NOMO-1 (cell line): ENCODE results near the gene VCPKMT.
A peak's percentile ranks its signal among the peaks of the same experiment; 100 is the strongest.
"Not testable (repeated sequence)": the region's sequence is repeated elsewhere in the genome, so short reads cannot be mapped to it uniquely, and the experiment has no call there.

ENCODE experiments used
- DNase-seq, 2 experiments: peaks; one replicate each; lab custom pipeline; 2025; ENCODE audit not compliant: unreplicated experiment in 2 of 2; lab: John Stamatoyannopoulos, UW

The VCPKMT gene

DNA sequence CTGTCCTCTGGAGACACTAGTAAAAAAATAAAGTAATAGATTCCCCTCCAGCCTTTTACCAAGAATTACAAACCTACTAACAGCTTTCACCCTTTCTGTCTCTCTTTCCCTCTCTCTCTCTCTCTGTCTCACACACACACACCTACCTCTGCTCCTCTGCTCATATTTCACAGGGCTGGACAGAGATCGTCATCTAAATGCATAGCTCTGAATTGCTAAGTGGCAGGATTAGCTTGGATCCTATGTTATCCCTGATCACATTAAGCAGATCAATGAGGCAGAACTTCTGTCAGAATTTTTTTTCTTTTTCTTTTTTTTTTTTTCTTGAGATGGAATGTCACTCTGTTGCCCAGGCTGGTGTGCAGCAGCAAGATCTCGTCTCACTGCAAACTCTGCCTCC lies 22.9 kb downstream of the VCPKMT start:
- no peak for DNase-seq

DNA sequence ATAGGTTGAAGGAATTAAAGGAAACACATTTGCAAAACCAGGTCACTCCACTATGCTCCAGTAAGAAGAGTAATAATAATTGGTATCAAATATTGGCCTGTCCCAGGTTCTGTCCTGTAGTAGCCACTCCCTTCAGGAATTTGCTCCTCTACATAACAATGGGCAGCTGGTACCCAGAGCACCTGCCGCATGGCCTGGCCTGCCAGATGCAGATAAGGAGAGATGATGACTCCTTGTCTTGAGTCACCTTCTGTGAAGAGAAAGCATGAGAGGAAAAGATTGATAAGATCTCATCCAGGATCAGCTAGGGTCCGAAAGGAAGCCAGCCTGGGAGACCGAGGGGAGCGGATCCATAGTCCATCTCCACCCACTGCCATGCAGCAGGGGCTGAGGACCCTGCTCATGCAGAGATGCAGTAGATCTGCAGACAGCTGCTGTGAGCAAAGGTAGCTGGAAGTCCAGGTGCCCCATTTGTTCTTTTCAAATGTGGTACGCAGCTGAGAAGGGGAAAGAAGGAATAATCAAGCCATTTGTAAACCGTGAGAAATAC lies 24.3 kb downstream of the VCPKMT start:
- no peak for DNase-seq

DNA sequence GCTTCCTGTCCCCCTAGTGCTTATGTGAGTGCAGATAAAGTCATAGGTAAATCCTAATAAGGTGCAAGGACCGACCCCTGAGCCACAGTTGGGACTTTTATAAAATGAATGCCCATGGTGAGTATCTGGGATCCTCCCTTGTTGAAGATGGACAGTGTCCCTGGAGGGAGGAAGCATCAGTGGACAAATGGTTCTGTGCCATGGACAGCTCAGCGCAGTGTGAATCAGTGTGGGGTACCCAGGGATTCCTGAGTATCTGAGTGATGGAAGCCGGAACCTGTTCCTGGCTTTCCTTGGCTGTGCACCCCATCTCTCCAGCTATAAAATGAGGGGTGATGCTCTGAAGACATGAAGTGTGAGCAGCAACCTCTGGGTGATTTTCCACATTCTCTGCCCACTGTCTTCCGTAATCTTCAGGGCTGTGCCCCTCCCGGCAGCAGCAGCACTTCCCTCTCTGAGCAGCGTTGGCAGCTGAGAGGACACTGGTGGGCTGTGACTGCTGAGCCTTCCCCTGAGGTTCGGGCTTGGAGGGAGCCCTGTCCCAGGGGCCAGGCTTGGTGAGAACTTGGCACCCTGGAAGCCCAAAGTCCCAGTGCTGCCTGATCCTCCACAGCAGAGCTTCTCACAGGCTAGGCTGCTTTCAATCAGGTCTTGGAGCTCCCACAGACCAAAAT lies 25.0 kb downstream of the VCPKMT start:
- no peak for DNase-seq

DNA sequence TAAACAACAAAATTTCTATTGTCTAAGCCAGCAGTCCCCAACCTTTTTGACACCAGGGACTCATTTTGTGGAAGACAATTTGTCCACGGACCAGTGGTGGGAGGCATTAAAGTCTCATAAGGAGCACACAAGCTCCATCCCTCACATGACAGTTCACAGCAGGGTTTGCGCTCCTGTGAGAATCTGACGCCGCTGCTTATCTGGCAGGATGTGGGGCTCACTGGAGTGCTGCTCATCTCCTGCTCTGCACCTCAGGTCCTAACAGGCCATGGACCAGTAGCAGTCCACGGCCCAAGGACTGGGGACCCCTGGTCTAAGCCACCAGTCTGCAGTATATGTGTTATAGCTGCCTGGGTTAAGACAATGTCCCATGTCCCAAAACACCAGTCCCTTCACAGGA lies 27.2 kb downstream of the VCPKMT start:
- DNase-seq: no peak

DNA sequence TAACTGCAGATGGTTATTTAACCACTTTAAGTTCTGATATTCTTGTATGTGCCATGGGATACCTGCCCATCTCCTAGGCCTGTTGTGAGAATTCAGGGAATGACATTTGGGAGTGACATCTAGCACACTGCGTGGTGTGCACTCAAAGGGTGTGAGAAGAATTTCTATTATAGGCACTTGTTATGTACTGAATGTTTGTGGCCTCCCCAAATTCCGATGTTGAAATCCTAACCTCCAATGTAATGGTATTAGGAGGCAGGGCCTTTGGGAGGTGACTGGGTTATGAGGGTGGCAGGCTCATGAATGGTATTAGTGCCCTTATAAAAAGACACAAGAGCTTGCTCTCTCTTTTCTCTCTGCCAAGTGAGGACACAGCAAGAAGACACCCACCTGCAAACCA lies 27.6 kb downstream of the VCPKMT start:
- no peak for DNase-seq

DNA sequence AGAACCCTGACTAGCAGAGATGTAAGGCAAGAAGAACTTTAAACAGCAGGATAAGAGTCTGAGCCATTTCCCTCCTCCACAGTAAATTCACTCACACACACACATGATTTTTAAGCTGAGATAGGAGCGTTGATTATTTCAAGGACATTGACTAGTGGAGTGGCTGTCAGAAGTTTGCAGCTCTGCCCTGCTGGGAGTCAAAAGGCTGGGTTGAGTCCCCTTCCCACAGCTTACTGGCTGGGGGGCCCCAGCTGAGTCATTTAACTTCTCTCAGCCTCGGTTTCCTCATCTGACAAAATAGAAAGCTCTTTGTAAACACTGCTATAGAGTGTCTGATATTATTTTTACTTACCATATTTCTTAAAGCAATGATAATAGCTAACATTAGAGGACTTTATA lies 28.3 kb downstream of the VCPKMT start:
- DNase-seq: no peak

DNA sequence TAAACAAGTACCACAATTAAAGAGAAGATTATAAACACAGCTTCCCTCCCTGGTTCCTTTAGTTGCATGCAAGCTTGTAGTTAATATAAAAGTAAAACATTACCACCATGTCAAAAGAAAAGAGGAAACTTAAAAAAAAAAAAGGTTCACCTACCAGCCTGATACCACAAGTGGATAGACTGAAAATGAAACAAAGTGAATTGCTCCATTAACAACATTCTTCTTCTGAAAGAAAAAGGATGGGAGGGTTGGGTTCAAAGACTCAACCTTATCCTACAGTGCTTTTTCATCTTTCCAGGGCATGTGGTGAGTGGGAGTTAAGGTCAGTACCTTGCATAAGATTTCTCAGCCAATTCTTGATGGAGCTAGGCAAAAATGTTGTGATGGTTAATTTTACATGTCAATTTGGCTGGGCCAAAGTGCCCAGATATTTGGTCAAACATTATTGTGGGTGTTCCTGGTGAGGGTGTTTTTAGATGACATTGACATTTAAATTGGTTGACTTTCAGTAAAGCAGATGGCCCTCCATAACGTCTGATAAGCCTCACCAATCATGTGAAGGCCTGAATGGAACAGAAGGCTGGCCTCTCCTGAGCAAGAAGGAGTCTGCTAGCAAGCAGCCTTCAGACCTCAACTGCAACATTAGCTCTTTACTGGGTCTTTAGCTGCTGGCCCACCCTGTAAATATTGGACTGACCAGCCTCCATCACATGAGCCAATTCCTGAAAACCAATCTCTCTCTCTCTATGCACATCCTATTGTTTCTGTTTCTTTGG lies 28.8 kb downstream of the VCPKMT start:
- DNase-seq: peak in 1 of 2 experiments; percentile 50

DNA sequence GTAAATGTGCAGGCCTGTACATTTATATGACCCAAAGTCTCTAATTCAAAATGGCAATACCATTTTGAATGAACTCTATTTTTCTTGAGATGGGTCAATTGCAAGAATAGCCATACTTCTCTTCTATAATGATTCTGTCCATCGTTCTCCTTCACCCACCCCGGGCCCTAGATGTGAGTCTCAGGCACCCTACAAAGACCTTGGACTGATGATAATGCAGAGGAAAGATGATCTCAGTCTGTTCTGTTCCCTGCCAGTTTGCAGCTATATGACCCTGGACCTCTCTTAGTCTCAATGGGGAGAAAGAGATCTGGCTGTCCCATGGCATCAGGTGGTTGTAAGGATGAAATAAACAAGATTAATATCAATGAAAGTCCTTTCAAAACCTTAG lies 30.1 kb downstream of the VCPKMT start:
- DNase-seq: no peak

DNA sequence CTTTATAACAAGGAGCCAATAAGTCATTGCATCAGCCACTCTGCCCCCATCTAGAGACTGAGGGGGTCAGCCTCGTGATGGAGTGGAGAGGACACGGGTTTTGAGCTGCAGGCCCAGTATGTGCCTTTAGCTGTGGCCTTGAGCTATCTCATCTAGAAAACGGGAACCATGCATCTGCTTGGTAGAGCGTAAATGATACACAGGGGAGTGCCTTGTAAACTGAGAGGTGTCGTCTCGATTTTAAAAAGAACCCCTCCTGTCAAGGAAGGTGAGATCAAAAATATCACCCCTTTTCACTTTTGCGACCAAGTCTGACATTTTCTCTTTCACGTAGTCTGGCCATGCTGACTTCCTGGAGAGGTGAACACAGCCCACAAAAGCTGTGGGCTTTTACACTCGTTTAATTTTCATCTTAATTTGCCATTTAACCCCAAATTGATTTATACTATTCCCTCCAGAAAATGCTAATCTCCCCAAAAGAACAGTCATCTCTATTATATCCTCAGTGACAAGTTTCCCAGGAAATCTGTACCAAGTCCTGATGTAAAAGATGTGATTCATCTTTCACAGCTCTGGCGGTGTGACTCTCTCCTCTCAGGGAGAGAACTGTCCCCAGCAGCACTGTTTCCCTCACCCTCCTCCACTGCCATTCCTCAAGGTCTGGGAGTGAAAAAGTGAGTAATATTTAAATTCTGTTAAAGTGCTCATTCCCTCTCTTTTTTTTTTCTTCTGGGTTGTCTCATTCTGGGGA lies 30.6 kb downstream of the VCPKMT start:
- DNase-seq: no peak

DNA sequence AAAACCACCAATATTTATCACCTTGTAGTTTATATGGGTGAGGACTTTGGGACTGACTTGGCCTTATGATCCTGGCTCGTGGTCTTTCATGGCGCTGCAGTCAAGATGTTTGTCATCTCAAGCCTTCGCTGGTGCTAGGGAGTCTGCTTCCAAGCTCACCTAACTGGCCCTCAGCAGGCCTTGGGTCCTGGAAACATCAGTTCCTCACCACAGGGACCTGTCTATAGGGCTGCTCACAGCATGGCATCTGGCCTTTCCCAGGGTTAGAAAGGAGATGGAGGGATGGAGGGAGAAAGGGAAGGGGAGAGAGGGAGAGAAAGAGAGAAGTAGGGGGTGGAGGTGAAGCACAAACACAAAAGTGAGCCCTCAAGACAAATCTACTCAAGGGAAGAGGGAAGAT lies 31.7 kb downstream of the VCPKMT start:
- DNase-seq: no peak

DNA sequence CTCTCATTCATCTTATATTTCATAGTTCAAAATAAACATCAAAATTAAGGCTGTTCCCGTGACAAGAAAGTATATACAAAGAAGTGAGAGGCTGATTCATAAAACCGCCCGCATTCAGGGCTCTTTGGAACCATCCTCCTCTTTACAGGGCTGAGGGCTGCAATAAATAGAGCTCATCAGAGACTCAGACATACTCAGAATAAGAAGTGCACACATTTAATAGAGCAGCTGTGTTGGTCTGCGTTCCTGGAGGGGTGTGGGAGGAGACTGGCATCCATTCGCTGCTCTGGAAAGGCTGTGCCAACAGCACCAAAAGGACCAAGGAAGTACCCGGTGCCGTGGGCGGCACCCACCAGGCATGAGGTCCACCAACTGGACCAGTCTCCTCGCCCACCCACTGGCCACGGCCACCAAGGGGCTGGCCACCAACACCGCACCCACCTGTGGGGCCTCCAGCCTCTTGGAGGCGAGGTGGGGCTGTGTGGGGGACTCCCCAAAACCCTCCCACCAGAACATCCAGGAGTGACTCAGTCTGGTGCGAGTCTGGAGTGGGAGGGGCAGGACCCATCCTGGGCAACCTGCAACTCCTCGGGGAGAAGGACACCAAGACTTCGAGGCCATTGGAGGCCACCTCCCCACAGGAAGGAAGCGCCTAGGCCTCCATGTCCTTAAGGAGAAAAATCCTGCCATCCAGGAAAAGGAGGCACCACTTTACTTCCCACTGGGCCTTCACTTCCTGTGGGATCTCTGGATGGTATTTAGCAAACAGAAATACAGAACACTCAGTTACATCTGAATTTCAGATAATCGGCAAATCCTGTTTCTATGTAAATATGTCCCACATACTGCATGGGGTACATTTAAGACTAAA lies 32.7 kb downstream of the VCPKMT start:
- no peak for DNase-seq

DNA sequence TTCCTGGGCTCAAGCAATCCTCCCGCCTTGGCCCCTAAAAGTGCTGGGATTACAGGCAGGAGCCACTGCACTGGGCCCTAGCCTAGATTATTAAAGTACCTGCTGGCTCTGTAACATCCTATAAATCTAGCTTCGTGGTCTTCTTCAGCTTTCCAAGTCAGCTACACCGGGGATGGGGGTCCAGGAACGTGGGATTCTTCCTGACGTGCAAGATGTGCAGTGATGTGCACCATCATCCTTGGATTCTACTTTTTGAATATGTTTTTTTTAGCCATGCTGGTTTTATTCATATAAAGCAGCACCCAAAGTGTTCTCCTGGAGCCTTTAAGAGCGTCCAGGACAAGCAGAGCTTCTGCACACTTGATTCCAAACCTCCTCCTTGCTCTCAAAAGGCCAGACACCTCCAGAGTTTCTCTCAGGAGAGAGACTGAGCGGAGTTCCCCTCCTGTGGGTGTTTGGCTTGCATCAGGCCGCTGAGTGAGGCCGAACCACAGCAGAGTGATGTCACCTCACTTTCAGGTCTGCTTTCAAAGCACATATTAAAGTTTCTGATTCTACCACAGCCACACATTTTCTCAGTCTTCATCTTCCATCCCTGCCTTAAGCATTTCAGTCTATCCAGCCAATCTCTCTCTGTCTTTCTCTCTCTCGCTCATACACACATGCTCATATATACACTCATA lies 33.4 kb downstream of the VCPKMT start:
- DNase-seq: peak; percentile 72 to 83

DNA sequence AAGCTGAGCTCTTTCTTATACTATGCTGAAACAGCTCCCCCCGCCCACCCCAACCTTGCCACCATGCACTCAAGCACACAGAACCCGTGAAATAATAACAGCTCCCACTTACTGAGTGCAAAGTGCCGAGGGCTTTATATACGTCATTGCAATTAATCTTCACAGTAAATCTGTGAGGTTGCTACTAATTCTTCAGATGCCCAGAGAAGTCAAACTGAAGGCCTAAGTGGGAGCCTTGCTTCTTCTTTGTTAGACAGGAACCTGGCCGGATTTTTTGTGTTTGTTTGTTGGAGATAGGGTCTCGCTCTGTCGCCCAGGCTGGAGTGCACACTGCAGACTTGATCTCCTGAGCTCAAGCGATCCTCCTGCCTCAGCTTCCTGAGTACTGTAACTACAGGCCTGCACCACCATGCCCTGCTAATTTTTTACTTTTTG lies 34.0 kb downstream of the VCPKMT start:
- no peak for DNase-seq

DNA sequence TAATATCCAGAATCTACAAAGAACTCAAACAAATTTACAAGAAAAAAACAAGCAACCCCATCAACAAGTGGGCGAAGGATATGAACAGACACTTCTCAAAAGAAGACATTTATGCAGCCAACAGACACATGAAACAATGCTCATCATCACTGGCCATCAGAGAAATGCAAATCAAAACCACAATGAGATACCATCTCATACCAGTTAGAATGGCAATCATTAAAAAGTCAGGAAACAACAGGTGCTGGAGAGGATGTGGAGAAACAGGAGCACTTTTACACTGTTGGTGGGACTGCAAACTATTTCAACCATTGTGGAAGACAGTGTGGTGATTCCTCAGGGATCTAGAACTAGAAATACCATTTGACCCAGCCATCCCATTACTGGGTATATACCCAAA lies 37.3 kb downstream of the VCPKMT start:
- DNase-seq: not testable (repeated sequence)

DNA sequence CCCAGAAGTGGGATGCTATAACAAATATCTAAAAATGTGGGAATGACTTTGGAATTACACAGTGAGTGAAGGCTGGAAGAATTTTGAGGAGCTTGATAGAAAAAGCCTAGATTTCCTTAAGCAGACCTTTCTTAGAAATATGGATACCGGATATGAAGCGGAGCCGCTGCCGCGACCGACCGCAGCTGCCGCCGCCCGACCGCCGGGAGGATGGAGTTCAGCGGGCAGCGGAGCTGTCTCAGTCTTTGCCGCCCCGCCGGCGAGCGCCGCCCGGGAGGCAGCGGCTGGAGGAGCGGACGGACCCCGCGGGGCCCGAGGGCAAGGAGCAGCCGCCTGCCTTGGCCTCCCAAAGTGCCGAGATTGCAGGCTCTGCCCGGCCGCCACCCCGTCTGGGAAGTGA lies 42.7 kb downstream of the VCPKMT start:
- not testable (repeated sequence) for DNase-seq

DNA sequence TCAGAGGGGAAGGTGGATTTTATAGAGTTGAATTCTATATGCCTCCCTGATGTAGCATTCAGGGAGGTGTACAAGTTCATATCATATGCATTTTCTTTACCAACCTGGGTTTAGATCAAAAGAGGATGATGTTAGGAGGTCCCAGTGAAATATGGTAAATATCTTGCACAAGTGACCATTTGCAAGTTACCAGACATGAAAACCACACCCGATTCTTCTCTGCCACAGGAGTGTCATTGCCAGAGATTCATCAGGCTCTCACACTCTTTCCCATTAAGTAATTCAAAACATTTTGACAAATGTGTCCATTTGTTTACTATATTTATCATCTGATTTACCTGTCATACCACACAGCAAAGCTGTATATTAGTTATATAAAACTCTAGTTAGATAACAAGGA lies 44.0 kb downstream of the VCPKMT start:
- DNase-seq: no peak

DNA sequence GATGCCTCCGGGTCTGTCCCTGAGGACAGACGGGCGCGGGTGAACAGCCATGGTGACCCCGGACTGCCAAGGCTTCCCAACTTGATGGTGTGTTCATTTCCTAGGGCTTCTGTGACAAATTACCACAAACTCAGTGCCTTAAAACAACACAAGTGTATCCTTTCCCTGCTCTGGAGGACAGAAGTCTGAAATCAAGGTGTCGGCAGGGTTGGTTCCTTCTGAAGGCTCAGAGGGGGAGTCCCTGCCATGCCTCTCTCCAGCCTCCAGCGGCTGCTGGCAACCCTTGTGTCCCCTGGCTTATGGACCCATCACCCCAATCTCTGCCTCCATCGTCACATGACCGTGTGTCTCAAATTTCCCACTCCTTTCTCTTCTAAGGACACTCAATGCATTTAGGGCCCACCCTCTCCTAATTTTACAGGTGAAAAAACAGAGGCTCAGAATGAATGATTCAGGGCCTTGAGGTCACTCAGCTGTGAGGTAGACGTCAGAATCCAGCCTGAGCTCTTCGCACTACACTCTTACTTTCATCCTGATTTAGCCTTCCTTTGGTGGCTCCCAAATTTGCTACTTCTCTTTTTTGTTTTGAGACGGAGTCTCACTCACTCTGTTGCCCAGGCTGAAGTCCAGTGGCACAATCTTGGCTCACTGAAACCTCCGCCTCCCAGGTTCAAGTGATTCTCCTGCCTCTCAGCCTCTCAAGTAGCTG lies 45.4 kb downstream of the VCPKMT start:
- no peak for DNase-seq

DNA sequence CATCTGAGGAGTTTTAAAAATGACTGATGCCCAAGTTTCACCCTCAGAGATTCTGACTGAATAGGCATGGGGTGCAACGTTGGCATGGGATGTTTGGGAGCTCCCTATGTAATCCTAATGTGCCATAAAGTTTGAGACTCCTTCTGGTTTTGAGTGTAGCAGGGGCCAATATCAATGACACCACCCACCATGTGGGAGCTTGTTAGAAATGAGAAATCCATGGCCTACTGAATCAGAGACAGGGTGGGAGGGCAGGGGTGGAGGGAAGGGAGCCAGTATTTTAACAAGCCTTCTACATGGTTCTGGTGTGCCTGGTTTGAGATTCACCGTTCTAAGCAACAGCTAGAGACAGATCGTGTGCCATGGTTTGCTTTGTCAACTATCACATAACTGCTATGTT lies 46.1 kb downstream of the VCPKMT start:
- DNase-seq: no peak

DNA sequence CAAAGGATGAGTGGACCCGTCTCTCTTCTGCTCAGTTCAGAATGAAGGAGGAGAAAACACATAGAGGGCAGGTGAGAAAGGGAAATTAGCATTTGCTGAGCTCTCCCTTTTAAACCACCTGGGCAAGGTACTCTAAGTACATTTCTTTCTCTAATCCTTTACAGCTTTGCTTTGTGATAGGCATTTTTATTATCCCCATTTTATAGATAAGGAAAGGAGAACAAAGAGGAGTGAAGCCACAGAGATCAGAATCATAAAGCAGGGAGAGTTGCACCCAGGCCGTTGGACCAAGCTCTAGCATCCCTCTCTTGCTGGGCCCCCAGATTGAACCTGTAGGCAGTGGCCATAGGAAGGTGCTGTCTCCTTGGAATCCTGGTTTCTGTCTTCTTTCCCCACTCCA lies 47.0 kb downstream of the VCPKMT start:
- DNase-seq: no peak
